ENCODE data around the gene CLCN4. TPM values are rescaled to one million over a fixed set of nuclear protein-coding genes. Genes with fewer than 3 reads are reported as not detected.

Gene CLCN4
- total and polyA plus RNA-seq, 10 of the 15 experiments (the other 5 are each of a cell fraction or from before 2014, with no cell fraction given): 0.90 to 6.9 (median 2.9) TPM

DNA sequence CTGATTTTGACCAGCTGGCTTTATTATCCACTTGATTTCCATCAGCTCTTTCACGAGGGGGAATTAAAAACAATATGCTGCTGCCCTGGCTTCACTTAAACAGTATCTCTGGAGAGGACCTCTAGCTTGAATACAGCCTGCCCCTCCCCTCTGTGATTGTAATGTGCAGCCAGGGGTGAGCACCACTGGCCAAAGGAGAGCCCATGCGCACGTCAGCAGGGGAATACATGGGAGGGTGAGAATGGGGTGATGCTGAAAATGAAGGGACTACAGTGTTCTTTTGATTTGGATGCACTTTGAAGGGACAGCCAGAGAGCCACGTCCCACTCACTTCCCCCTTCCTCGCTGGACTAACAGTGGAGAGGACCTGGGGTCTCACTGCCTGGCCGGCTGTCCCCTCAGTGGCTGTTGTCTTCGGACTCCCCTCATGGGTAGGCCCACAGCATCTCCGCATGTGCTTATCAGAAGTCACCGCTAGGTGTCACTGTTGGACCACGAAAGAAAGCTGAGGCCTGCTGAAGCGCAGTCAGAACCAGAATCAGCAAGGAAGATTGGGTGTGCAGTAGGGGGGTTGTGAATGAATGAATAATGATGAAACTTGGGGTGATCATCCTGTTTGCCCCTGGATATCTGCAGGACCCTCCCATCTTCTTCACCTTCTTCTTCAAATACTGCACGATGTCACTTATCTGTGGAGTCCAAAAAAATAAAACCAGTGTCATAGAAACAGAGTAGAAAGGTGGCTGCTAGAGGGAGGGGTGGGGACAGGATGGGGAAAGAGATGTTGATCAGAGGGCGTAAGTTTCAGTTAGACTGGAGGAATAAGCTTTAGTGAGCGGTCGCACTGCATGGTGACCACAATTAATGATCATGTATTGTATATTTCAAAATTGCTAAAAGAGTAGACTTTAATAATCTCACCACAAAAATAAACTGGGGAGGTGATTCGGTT lies 32.8 kb downstream of the CLCN4 start:
- no peaks in the 10 kb centered on the region for H3K9me3 ChIP-seq (replicated peaks; ENCODE audit: control insufficient read depth, insufficient read depth, low read length)
- H4K20me1 ChIP-seq (ENCODE audit: control insufficient read depth, insufficient read depth): no peaks in the 10 kb centered on the region
- H3K9ac ChIP-seq (ENCODE audit: control insufficient read depth, insufficient read depth, low read length): no peak overlapping the region
- POLR2A ChIA-PET: interaction anchor here (0.6 kb wide), 1 partner anchor 240 kb away, joined by 3 read pairs; no protein-coding TSS in a partner anchor
- no peak overlapping the region for H3K4me2 ChIP-seq (ENCODE audit: control insufficient read depth, insufficient read depth)
- intact Hi-C loops (cut with micrococcal nuclease; ENCODE audit: unreplicated experiment) (loop anchor here (1.0 to 5.0 kb wide), 7 partner anchors 137 to 948 kb away; no protein-coding TSS in a partner anchor), in situ Hi-C loops (cut with MboI) (loop anchor here (5.0 to 25.0 kb wide), 5 partner anchors 135 to 1598 kb away; no protein-coding TSS in a partner anchor)
- WGBS (ENCODE audit: insufficient coverage, insufficient replicate concordance, low lambda C conversion rate, missing lambda C conversion rate): 35% methylated on average over 16 of the region's 16 CpGs
- no peak for DNase-seq (ENCODE audit: low read depth, low spot score)
- RAD21 ChIA-PET (ENCODE audit: unreplicated experiment): interaction anchor here (0.6 to 2.9 kb wide), 44 partner anchors 12 to 1342 kb away, joined by 3 to 33 read pairs (median 4); partner anchors contain the start of gene MID1
- no peaks in the 10 kb centered on the region for H3K79me2 ChIP-seq (ENCODE audit: control insufficient read depth, insufficient read depth, low read length)
- SMC1A ChIA-PET (ENCODE audit: uncharacterized antibody, unreplicated experiment): interaction anchor here (0.5 to 3.3 kb wide), 47 partner anchors 8 to 1342 kb away, joined by 3 to 51 read pairs (median 4); partner anchors contain the start of gene MID1
- TF ChIP-seq SREBF2 (IDR thresholded peaks at IDR 0.05; ENCODE audit: low read length): peak; percentile 14; the same call in 1 of the 2 replicates
- peak; percentile 93 for TF ChIP-seq RAD21 (IDR thresholded peaks at IDR 0.05; ENCODE audit: insufficient read depth, low read depth, low read length)
- 0 out of 2 replicates have a peak, but pooled peaks have one; percentile 26 for TF ChIP-seq CHD2 (IDR thresholded peaks at IDR 0.05; ENCODE audit: borderline replicate concordance, low read depth, low read length)
- TF ChIP-seq HDAC2 (IDR thresholded peaks at IDR 0.05): no peak
- TF ChIP-seq TBL1XR1 (IDR thresholded peaks at IDR 0.05; ENCODE audit: low read depth, low read length): no peak
- 0 out of 2 replicates have a peak, but pooled peaks have one; percentile 5 for TF ChIP-seq RUNX3 (IDR thresholded peaks at IDR 0.05; ENCODE audit: low read length)
- peak; percentile 75 for TF ChIP-seq SMC3 (IDR thresholded peaks at IDR 0.05; ENCODE audit: borderline replicate concordance, low read length)
- TF ChIP-seq POU2F2 (IDR thresholded peaks at IDR 0.05; ENCODE audit: borderline replicate concordance, low read depth, low read length): no peak
- TF ChIP-seq JUNB (IDR thresholded peaks at IDR 0.05): peak; percentile 25; the same call in 1 of the 2 replicates
- TF ChIP-seq CTCF (IDR thresholded peaks at IDR 0.05 in 2 of 3, conservative IDR thresholded peaks at IDR 0.05 in 1 of 3; ENCODE audit: control insufficient read depth in 2 of 3, extremely low read depth in 1 of 3, insufficient read depth in 1 of 3, low read depth in 3 of 3, low read length in 3 of 3): peak; percentile 74 to 94 (median 81)
- peak; percentile 75 for TF ChIP-seq IRF4 (IDR thresholded peaks at IDR 0.05; ENCODE audit: low read depth, low read length)
- 0 out of 2 replicates have a peak, but pooled peaks have one; percentile 41 for TF ChIP-seq SMARCA5 (IDR thresholded peaks at IDR 0.05)
- TF ChIP-seq, protein P1, sequence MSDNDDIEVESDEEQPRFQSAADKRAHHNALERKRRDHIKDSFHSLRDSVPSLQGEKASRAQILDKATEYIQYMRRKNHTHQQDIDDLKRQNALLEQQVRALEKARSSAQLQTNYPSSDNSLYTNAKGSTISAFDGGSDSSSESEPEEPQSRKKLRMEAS (IDR thresholded peaks at IDR 0.05; ENCODE audit: low read depth, low read length): peak; percentile 33; the same call in 1 of the 2 replicates
- H3K27me3 ChIP-seq (replicated peaks in 1 of 2; ENCODE audit: control insufficient read depth in 2 of 2, insufficient read depth in 2 of 2, low read length in 1 of 2): no peaks in the 10 kb centered on the region; a peak in 1 of 4 replicates
- no peak overlapping the region for H2AFZ ChIP-seq (ENCODE audit: control insufficient read depth, low read depth, low read length)
- no peaks in the 10 kb centered on the region for H3K4me1 ChIP-seq (ENCODE audit: control insufficient read depth, insufficient read depth, low read length)
- CTCF ChIA-PET: interaction anchor here (0.7 to 5.6 kb wide), 90 partner anchors 9 to 1342 kb away, joined by 3 to 117 read pairs (median 5); partner anchors contain the start of gene MID1
- no peaks in the 10 kb centered on the region for H3K36me3 ChIP-seq (ENCODE audit: control insufficient read depth in 2 of 2, insufficient read depth in 2 of 2, low read length in 1 of 2)
- ATAC-seq: peak; percentile 98
- H3K27ac ChIP-seq (ENCODE audit: control insufficient read depth, insufficient read depth): no peak overlapping the region
- BruUV-seq (replicated peaks): no TSS peak
- FAIRE-seq: peak; percentile 98
- no peak overlapping the region for H3K4me3 ChIP-seq

All from GM12878 (cell line).